ENCODE measurements around the gene FGA. TPM values are rescaled to one million over a fixed set of nuclear protein-coding genes. Genes with fewer than 3 reads are reported as not detected.

Gene FGA
- total and polyA plus RNA-seq, 7 donors: 0.38 TPM; not detected in 6

GRCh38 chr4:154586296-154587033, 4.1 kb downstream of the FGA start:
- intact Hi-C loops (cut with DNase I): no loop called here
- WGBS, 2 donors: 91 to 94% methylated on average over 13 of the region's 13 CpGs
- no peak for TF ChIP-seq EP300 (IDR thresholded peaks at IDR 0.05)
- TF ChIP-seq POLR2A (IDR thresholded peaks at IDR 0.05): no peak
- no peak for TF ChIP-seq CTCF (IDR thresholded peaks at IDR 0.05)
- TF ChIP-seq POLR2AphosphoS5 (IDR thresholded peaks at IDR 0.05): no peak
- H3K36me3 ChIP-seq: no peaks in the 10 kb centered on the region
- no peaks in the 10 kb centered on the region for H3K9me3 ChIP-seq
- H3K27me3 ChIP-seq: no peaks in the 10 kb centered on the region
- DNase-seq: no peak
- H3K4me1 ChIP-seq: no peaks in the 10 kb centered on the region
- no peak overlapping the region for H3K27ac ChIP-seq
- H3K4me3 ChIP-seq: no peak overlapping the region

GRCh38 chr4:154585369-154586018, 5.0 kb downstream of the FGA start:
- H3K27me3 ChIP-seq: no peaks in the 10 kb centered on the region
- 92 to 93% methylated on average over 10 of the region's 10 CpGs for WGBS, 2 donors
- TF ChIP-seq EP300 (IDR thresholded peaks at IDR 0.05) (no peak), CTCF (IDR thresholded peaks at IDR 0.05) (no peak), POLR2A (IDR thresholded peaks at IDR 0.05) (no peak), POLR2AphosphoS5 (IDR thresholded peaks at IDR 0.05) (no peak)
- H3K4me1 ChIP-seq: no peaks in the 10 kb centered on the region
- DNase-seq: no peak
- intact Hi-C loops (cut with DNase I): no loop called here
- no peaks in the 10 kb centered on the region for H3K9me3 ChIP-seq
- H3K4me3 ChIP-seq: no peak overlapping the region
- no peak overlapping the region for H3K27ac ChIP-seq
- no peaks in the 10 kb centered on the region for H3K36me3 ChIP-seq

GRCh38 chr4:154584259-154584658, 6.3 kb downstream of the FGA start:
- WGBS, 2 donors: 94 to 95% methylated on average over 5 of the region's 5 CpGs
- H3K4me3 ChIP-seq: no peak overlapping the region
- DNase-seq: no peak
- intact Hi-C loops (cut with DNase I): no loop called here
- no peaks in the 10 kb centered on the region for H3K36me3 ChIP-seq
- no peaks in the 10 kb centered on the region for H3K27me3 ChIP-seq
- no peaks in the 10 kb centered on the region for H3K9me3 ChIP-seq
- TF ChIP-seq CTCF (IDR thresholded peaks at IDR 0.05): no peak
- no peak for TF ChIP-seq POLR2AphosphoS5 (IDR thresholded peaks at IDR 0.05)
- no peak for TF ChIP-seq EP300 (IDR thresholded peaks at IDR 0.05)
- no peak for TF ChIP-seq POLR2A (IDR thresholded peaks at IDR 0.05)
- no peak overlapping the region for H3K27ac ChIP-seq
- H3K4me1 ChIP-seq: no peaks in the 10 kb centered on the region

GRCh38 chr4:154583677-154584076, 6.9 kb downstream of the FGA start:
- intact Hi-C loops (cut with DNase I): no loop called here
- no peak for DNase-seq
- H3K4me3 ChIP-seq: no peak overlapping the region
- no peaks in the 10 kb centered on the region for H3K36me3 ChIP-seq
- TF ChIP-seq CTCF (IDR thresholded peaks at IDR 0.05) (no peak), EP300 (IDR thresholded peaks at IDR 0.05) (no peak), POLR2AphosphoS5 (IDR thresholded peaks at IDR 0.05) (no peak), POLR2A (IDR thresholded peaks at IDR 0.05) (no peak)
- H3K4me1 ChIP-seq: no peaks in the 10 kb centered on the region
- H3K27me3 ChIP-seq: no peaks in the 10 kb centered on the region
- H3K27ac ChIP-seq: no peak overlapping the region
- no peaks in the 10 kb centered on the region for H3K9me3 ChIP-seq
